ENCODE results near the gene LAMB4.

- TF ChIP-seq, protein P1, sequence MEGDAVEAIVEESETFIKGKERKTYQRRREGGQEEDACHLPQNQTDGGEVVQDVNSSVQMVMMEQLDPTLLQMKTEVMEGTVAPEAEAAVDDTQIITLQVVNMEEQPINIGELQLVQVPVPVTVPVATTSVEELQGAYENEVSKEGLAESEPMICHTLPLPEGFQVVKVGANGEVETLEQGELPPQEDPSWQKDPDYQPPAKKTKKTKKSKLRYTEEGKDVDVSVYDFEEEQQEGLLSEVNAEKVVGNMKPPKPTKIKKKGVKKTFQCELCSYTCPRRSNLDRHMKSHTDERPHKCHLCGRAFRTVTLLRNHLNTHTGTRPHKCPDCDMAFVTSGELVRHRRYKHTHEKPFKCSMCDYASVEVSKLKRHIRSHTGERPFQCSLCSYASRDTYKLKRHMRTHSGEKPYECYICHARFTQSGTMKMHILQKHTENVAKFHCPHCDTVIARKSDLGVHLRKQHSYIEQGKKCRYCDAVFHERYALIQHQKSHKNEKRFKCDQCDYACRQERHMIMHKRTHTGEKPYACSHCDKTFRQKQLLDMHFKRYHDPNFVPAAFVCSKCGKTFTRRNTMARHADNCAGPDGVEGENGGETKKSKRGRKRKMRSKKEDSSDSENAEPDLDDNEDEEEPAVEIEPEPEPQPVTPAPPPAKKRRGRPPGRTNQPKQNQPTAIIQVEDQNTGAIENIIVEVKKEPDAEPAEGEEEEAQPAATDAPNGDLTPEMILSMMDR (IDR thresholded peaks at IDR 0.05 in 4 of 5, conservative IDR thresholded peaks at IDR 0.05 in 1 of 5), result no peak
- no peak for TF ChIP-seq POLR2A (IDR thresholded peaks at IDR 0.05)
Observed at GRCh38 chr7:108138911-108139310, 8.8 kb upstream of the LAMB4 start.
